Endothelial cell of hepatic sinusoid (primary cell): ENCODE measurements around the gene DTX3L.

ENCODE experiments used
- in situ Hi-C: cut with HindIII; loops from 2 replicates; pipeline ENCODE4 v1.10.0; 2017; ENCODE audit warnings: low sequenced_read_pairs

DTX3L gene

GRCh38 chr3:122564155-122564912 lies at the start of gene DTX3L, which contains the start of gene PARP9:
Gene DTX3L (plus strand): TSS chr3:122564338. CDS start chr3:122564427, 89 bp downstream.
Gene PARP9 (minus strand): TSS chr3:122564300. CDS start chr3:122559620, 4,680 bp downstream.
- in situ Hi-C loops = no loop called here

- in situ Hi-C loops = no loop called here
Observed at GRCh38 chr3:122515020-122515468, 49.1 kb upstream of the DTX3L start.

DNA sequence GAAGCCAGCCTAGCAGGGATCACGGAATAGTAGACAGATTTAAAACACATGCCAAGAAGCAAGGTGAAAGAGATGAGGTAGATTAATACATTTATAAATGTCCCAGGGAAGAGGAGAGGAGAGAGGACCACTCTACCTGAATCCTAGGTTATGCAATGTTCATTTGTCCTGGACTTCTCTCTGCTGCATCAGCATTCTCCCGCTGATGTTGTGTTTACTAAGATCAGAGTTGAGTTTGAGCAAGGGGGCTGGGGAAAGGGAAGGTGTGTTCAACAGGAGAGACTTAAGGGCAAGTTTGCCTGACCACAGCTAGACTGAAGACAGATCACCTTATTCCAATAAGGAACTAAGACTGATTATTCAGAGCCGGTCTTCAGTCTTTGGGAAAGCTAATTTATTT lies 48.3 kb upstream of the DTX3L start:
- in situ Hi-C loops = no loop called here

DNA sequence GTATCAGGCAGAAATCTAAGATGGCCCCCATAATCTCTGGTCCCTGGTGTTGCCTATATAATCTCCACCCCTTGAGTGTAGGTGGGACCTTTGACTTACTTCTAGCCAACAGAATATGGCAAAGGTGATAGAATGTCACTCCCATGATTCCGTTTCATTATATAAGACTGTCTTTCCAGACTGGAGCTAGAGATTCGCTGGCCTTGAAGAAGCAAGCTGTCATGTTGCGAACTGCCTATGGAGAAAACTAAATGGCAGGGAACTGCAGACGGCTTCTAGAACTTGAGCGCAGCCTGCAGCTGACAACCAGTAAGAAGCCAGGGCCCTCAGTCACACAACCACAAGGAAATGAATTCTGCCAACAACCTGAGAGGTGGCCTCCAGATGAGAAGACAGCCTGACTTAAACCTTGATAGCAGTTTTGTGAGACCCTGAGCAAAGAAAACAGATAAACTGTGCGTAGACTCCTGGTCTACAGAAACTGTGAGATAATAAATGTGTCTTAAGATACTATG lies 47.2 kb upstream of the DTX3L start:
- in situ Hi-C loops = no loop called here

GRCh38 chr3:122519693-122520092 lies 44.4 kb upstream of the DTX3L start:
- in situ Hi-C loops = no loop called here

DNA sequence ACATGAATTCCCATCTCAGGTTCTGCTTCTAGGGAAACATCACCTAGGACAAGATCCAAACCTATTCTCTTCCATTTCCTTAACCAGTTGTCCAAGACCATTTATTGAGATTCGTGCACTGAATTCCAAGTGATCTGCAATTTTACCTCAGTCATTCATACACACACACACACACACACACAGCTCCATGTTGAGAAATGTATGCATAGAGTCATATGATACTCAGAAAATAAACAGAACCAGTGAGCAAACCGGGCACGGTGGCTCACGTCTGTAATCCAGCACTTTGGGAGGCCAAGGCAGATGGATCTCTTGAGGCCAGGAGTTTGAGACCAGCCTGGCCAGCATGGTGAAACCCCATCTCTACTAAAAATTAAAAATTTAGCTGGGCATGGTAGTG lies 43.3 kb upstream of the DTX3L start:
- in situ Hi-C loops = no loop called here

GRCh38 chr3:122523317-122523716 lies 40.8 kb upstream of the DTX3L start:
- in situ Hi-C loops = no loop called here

GRCh38 chr3:122530164-122530563 lies 34.0 kb upstream of the DTX3L start:
- in situ Hi-C loops = no loop called here

DNA sequence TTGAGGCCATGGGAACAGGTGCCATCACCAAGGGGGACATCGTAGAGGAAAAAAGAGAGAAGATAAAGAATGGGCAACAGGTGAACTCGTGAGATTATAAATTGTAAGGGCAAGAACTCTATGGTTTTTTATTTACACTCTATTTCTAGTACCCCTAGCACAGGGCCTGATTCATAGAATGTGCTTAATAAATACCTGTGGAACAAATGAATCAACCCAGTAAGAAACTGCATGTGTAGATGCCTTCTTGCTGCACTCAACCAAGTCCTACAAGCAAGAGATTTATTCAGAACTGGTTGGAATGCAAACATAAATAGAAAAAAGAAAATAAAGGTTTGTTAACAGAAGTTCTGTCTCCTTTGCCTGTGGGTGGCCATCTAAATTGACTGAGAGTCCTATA lies 30.7 kb upstream of the DTX3L start:
- in situ Hi-C loops = no loop called here

DNA sequence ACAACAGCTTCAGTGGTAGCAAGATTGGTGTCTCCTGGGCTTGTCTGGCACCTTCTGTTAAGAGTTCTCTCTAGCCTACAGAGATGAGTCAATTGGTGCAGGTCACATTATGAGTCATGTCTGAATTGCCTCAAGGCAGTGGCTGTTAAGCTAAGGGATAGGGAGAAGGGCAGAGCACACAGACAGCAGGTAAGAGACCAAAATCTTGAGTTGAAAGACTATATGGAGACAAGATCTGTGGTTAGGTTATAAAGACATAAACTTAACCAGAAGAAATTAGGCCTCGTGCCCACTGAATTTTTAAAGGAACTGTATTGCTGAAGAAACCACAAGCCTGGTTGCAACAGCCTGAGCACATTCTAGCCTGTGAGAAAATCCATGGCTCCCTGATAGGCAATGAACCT lies 30.2 kb upstream of the DTX3L start:
- in situ Hi-C loops = no loop called here

DNA sequence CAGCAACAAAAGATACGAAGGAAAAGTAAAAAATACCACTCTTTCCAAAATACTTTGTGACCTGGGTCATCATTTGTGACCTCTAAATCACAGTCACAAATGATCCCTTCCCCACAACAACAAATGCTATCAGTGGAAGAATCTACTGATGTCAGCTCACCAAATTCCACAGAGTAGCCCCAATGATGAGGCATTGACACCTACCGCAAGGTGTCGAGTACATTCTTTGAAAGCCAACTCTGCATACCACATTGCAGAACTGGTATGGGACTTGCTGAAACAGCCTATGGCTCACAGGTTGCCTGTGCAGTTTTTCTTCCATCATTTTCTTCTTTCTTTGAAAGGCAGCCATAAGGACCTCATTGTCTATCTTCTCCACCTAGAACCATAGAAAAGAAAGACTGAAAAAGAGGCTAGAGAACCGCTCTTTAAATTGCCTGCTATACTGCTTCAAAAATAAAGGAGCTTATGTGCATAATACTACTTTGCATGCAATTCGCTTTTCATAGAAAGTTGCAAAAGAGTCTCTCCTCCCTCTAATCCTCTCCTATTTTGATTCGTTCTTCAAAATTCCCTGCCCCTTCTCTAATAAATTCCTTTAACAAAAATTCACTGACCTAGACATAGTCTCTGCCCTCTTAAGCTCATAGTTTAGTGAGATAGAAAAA lies 28.0 kb upstream of the DTX3L start:
- in situ Hi-C loops = no loop called here

DNA sequence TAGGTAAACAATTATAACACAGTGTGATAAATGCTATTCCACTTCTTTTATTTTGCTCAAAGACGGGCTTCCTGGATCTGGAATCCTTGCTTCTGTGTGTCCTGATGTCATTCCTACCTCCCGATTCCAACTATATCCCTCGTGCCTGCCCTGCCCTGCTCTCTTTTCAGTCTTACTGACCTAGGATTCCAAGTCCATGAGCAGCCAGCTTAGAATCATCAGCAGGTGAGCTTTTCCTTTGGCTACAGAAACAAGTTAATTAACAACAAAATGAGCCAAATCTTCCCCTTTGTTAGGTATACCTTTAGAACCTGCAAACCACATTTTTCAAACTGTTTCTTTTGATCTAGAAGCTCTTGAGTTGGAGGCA lies 27.5 kb upstream of the DTX3L start:
- in situ Hi-C loops = no loop called here

DNA sequence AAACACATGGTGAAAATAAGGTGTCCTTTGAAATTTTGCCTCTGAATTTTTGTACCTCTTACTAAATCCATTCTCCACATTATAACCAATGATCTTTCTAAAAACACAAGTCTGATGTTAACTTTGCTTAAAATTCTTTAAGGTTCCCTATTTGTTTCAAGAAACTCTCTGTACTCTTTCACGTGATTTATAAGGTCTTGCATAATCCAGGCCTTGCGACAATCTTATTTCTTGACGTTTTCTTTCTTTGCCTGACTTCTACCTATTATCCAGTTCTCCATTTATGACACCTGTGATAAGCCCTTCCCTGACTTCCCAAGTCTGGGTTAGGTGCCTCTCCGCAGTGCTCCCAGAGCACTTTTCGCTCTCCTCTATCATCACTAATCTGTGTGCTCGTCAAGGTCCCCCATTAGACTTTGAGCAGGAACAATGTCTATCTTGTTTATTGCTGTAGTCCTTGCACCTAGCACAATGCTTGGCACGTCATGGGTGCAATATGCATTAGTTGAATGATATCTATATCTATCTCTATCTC lies 25.1 kb upstream of the DTX3L start:
- in situ Hi-C loops = no loop called here

DNA sequence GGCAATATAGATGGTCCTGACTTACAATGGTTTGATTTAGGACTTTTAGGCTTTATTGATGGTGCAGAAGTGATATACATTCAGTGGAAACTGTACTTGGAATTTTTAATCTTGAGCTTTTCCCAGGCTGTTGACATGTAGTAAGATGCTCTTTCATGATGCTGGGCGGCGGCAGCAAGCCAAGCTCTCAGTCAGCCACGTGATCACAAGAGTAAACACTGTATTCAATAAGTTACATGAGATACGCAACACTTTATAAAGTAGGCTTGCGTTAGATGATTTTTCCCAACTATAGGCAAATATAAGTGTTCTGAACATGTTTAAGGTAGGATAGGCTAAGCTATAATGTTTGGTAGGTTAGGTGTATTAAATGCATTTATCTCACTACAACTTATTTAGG lies 18.0 kb upstream of the DTX3L start:
- in situ Hi-C loops = no loop called here

DNA sequence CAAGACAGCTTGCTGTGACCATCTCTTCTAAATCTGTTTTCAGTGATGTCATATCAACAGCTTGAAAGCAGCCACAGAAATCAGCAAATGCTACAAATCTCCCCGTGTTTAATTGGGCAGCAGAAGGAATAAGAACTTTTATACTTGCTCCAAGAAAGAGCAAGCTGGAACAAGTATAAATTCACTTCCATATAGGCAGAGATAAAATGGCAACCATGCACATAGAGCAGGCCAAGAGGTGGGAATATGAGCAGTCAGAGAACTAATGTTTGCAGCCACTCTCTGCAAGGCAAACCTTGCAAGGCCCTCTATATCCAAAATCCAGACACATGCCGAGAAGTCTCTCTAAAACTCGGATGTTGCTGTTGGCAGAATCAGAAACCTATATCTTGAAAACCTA lies 16.1 kb upstream of the DTX3L start:
- in situ Hi-C loops = no loop called here

GRCh38 chr3:122548619-122549018 lies 15.5 kb upstream of the DTX3L start:
- in situ Hi-C loops = no loop called here

DNA sequence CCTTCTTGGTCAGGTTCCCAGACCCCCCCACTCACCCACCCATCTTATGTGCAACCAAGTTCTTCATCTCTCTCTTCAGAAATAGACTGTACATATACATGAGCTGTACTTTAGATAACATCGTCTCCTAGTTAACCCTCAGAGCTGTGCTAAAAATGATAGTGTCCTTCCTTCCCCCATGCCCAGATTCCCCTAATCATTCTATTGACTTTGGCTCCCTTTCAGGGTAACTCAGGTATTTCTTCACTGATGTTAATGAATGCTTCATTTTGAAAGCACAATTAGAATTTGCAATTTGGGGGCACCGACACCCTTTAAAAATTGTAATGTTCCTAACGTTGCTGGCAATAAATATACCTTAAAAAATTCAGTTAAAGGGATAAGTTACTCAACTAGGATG lies 11.0 kb upstream of the DTX3L start:
- in situ Hi-C loops = no loop called here

GRCh38 chr3:122555275-122556071 lies 8.7 kb upstream of the DTX3L start:
- in situ Hi-C loops = no loop called here

DNA sequence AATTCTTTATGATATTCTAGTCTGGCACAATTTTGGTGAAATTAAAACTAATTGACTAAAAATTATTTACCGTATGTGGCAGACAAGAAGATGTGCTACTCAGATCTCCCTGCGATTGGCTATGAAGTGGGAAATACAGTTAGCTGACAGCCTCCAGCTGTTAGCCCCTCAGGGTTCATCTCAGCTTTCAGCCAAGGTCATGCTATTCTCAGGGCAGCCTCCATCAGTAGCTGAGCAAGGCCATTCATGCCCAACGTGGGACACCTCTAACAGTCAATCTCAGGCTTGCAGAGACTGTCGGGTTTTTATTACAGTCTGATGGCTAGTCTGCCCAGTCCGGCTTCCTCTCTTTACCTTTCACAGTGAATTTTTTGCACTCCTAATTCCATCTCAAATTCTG lies 6.8 kb upstream of the DTX3L start:
- in situ Hi-C loops = no loop called here

DNA sequence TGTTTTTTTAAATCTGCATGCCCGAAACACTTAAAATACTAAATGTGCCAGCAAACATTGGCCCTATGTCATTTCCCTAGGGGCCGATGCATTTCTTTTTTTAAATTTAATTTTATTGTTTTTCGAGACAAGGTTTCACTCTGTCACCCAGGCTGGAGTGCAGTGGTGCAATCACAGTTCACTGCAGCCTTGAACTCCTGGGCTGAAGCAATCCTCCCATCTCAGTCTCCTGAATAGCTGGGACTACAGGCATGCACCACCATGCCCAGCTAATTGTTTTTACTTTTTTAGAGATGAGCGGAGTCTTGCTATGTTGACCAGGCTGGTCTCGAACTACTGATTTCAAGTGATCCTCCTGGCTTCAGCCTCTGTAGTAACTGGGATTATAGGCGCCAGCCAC lies 5.5 kb upstream of the DTX3L start:
- in situ Hi-C loops = no loop called here

GRCh38 chr3:122559906-122560305 lies 4.2 kb upstream of the DTX3L start:
- in situ Hi-C loops = no loop called here
